CD14-positive monocyte (primary cell): Measurements from ENCODE around the gene SFTPB. TPM values are rescaled to one million over a fixed set of nuclear protein-coding genes. Genes with fewer than 3 reads are reported as not detected.

Experiments used
- DNase-seq, 3 donors: peaks; one replicate each; pipeline ENCODE4 v3.0.0-alpha.2; 2011 to 2022
- H2AFZ ChIP-seq: 2 replicates; pipeline ENCODE4 v1.6.0; 2012; ENCODE audit warnings: mild to moderate bottlenecking, low read depth, low read length, inconsistent platforms; ENCODE audit not compliant: insufficient read depth, poor library complexity, severe bottlenecking
- H3K27ac ChIP-seq, 2 donors: 1 replicate in 1 of 2; 2 replicates in 1 of 2; pipeline ENCODE4 v1.5.1; 2012 to 2013; ENCODE audit warnings: low read length in 2 of 2, control low read depth in 1 of 2, inconsistent platforms in 1 of 2, low read depth in 1 of 2, mild to moderate bottlenecking in 1 of 2
- H3K27me3 ChIP-seq, 2 donors: one replicate each; pipeline versions ENCODE4 v1.6.0 to v1.6.1; 2011 to 2013; ENCODE audit warnings: low read length in 2 of 2; ENCODE audit not compliant: control insufficient read depth in 2 of 2, insufficient read depth in 2 of 2
- H3K36me3 ChIP-seq, 2 donors: replicated peaks in 1 of 2; 1 replicate in 1 of 2; 2 replicates in 1 of 2; pipeline versions ENCODE4 v1.5.1 to v1.6.1; 2012 to 2013; ENCODE audit warnings: low read length in 2 of 2, control low read depth in 1 of 2, inconsistent platforms in 1 of 2, mild to moderate bottlenecking in 1 of 2; ENCODE audit not compliant: insufficient read depth in 2 of 2, control insufficient read depth in 1 of 2
- H3K4me1 ChIP-seq, 2 donors: 1 replicate in 1 of 2; 2 replicates in 1 of 2; pipeline versions ENCODE4 v1.5.1 to v1.6.1; 2012 to 2013; ENCODE audit warnings: low read length in 2 of 2, control low read depth in 1 of 2, inconsistent platforms in 1 of 2, mild to moderate bottlenecking in 1 of 2, moderate library complexity in 1 of 2; ENCODE audit not compliant: insufficient read depth in 2 of 2, control insufficient read depth in 1 of 2
- H3K4me2 ChIP-seq: replicated peaks from 2 replicates; pipeline ENCODE3; 2012; ENCODE audit warnings: low read length, moderate library complexity, mild to moderate bottlenecking; ENCODE audit not compliant: poor library complexity, severe bottlenecking; ENCODE audit errors: extremely low read depth
- H3K4me3 ChIP-seq, 3 experiments: fragments of 200-600 bp in 1 of 3; sonication (generic) in 1 of 3; replicated peaks in 1 of 3; 1 replicate in 2 of 3; 2 replicates in 1 of 3; pipeline ENCODE4 v1.5.1; 2011 to 2013; ENCODE audit warnings: low read length in 3 of 3, mild to moderate bottlenecking in 3 of 3, control low read depth in 2 of 3, low read depth in 2 of 3, inconsistent platforms in 1 of 3, moderate library complexity in 1 of 3
- H3K79me2 ChIP-seq: 2 replicates; pipeline ENCODE4 v1.6.0; 2012; ENCODE audit warnings: mild to moderate bottlenecking, control low read depth, inconsistent platforms, low read length, moderate library complexity; ENCODE audit not compliant: insufficient read depth
- H3K9ac ChIP-seq: 2 replicates; pipeline ENCODE4 v1.6.0; 2017; ENCODE audit warnings: low read length, mild to moderate bottlenecking; ENCODE audit not compliant: insufficient read depth, poor library complexity, severe bottlenecking
- H3K9me3 ChIP-seq, 2 donors: replicated peaks in 1 of 2; 1 replicate in 1 of 2; 2 replicates in 1 of 2; pipeline versions ENCODE4 v1.5.1 to v1.6.1; 2012 to 2013; ENCODE audit warnings: low read length in 2 of 2, control low read depth in 1 of 2; ENCODE audit not compliant: control insufficient read depth in 1 of 2, insufficient read depth in 1 of 2
- H4K20me1 ChIP-seq: 2 replicates; pipeline ENCODE4 v1.6.0; 2012; ENCODE audit warnings: mild to moderate bottlenecking, low read length, control low read depth, moderate library complexity; ENCODE audit not compliant: insufficient read depth
- H3K27ac Mint-ChIP-seq, 7 donors: one replicate each; pipeline ENCODE4 v1.8.0; 2020; ENCODE audit warnings: mild to moderate bottlenecking in 7 of 7, mixed read lengths in 7 of 7, moderate library complexity in 6 of 7, inconsistent platforms in 2 of 7
- H3K27me3 Mint-ChIP-seq, 3 donors: one replicate each; pipeline ENCODE4 v1.8.0; 2021 to 2022; ENCODE audit warnings: low read depth in 3 of 3, mild to moderate bottlenecking in 3 of 3, mixed read lengths in 3 of 3, moderate library complexity in 3 of 3, inconsistent platforms in 1 of 3
- H3K36me3 Mint-ChIP-seq, 2 donors: one replicate each; pipeline ENCODE4 v1.8.0; 2020; ENCODE audit warnings: mixed read lengths in 2 of 2, inconsistent platforms in 1 of 2, mild to moderate bottlenecking in 1 of 2
- H3K4me1 Mint-ChIP-seq: one replicate; pipeline ENCODE4 v1.8.0; 2020; ENCODE audit warnings: mild to moderate bottlenecking, mixed read lengths
- H3K4me3 Mint-ChIP-seq, 2 donors: one replicate each; pipeline ENCODE4 v1.8.0; 2020; ENCODE audit warnings: mild to moderate bottlenecking in 2 of 2, mixed read lengths in 2 of 2, moderate library complexity in 1 of 2
- H3K9me3 Mint-ChIP-seq, 7 donors: one replicate each; pipeline ENCODE4 v1.8.0; 2020 to 2022; ENCODE audit warnings: mixed read lengths in 7 of 7, mild to moderate bottlenecking in 6 of 7, moderate library complexity in 6 of 7, inconsistent platforms in 2 of 7
- CTCF ChIP-seq: fragments of 200-600 bp; IDR thresholded peaks from one replicate; pipeline ENCODE4 v1.8.0; 2022; ENCODE audit warnings: antibody characterized with exemption, mild to moderate bottlenecking
- WGBS: methylation state at CpG from one replicate; pipeline ENCODE4 v1.1.5; 2013; ENCODE audit warnings: missing lambda C conversion rate; ENCODE audit not compliant: insufficient coverage; 5-methylcytosine and 5-hydroxymethylcytosine counted together
- intact Hi-C, 2 donors: fragments of 100-400 bp; cut with micrococcal nuclease; formaldehyde crosslinking; loops; one replicate each; pipeline versions ENCODE4 v1.15.0 to v1.15.1; 2023
- polyA plus RNA-seq, 3 donors: library from polyadenylated mRNA; depleted of rRNA in 1 of 3; unstranded in 2 of 3; stranded (reverse) in 1 of 3; fragments of 300-500 nt in 2 of 3; fragments of >200 nt in 1 of 3; fragmentation: Illumina TruSeq in 2 of 3; gene quantifications; 1 replicate in 2 of 3; 2 replicates in 1 of 3; pipeline ENCODE4 v1.2.3, GENCODE V29; 2012 to 2021

Gene SFTPB
- polyA plus RNA-seq, 3 donors = 0.18 to 0.47 TPM; not detected in 1

GRCh38 chr2:85697096-85697495 lies 29.1 kb upstream of the SFTPB start:
- H3K9ac ChIP-seq = peak overlapping the region; percentile 33
- peak overlapping the region in 1 of 3 experiments; percentile 67 for H3K4me3 ChIP-seq
- peaks cover 0 to 8% (median 2%) of the 10 kb centered on the region in 3 donors for H3K27me3 Mint-ChIP-seq
- peaks cover 6% of the 10 kb centered on the region in 2 donors for H3K36me3 Mint-ChIP-seq
- no peaks in the 10 kb centered on the region for H4K20me1 ChIP-seq
- no peak for DNase-seq
- H3K4me3 Mint-ChIP-seq = peak overlapping the region in 1 of 2 donors; percentile 48
- H3K4me1 Mint-ChIP-seq = peaks cover 77% of the 10 kb centered on the region
- peak overlapping the region; percentile 20 to 91 for H3K27ac ChIP-seq
- H3K4me1 ChIP-seq = peaks cover 91 to 95% of the 10 kb centered on the region in 2 donors
- H3K79me2 ChIP-seq = peaks cover 12% of the 10 kb centered on the region
- H3K9me3 Mint-ChIP-seq = peaks cover 0 to 4% (median 0%) of the 10 kb centered on the region in 7 donors
- intact Hi-C loops = no loop called here
- WGBS = 93% methylated on average over 3 of the region's 3 CpGs
- H3K27me3 ChIP-seq = no peaks in the 10 kb centered on the region
- no peaks in the 10 kb centered on the region for H3K36me3 ChIP-seq
- no peaks in the 10 kb centered on the region for H3K9me3 ChIP-seq
- no peak for TF ChIP-seq CTCF
- H3K27ac Mint-ChIP-seq = peak overlapping the region in 4 of 7 donors; percentile 43 to 95 (median 81)
- H3K4me2 ChIP-seq = peak overlapping the region; percentile 75
- H2AFZ ChIP-seq = no peak overlapping the region

- no peak overlapping the region for H2AFZ ChIP-seq
- H3K79me2 ChIP-seq = peaks cover 12% of the 10 kb centered on the region
- peaks cover 80 to 84% of the 10 kb centered on the region in 2 donors for H3K4me1 ChIP-seq
- H3K9ac ChIP-seq = no peak overlapping the region
- TF ChIP-seq CTCF = no peak
- no peaks in the 10 kb centered on the region for H3K36me3 ChIP-seq
- Mint-ChIP-seq H3K27me3 (peaks cover 0 to 8% (median 2%) of the 10 kb centered on the region in 3 donors), H3K9me3 (peaks cover 0 to 3% (median 0%) of the 10 kb centered on the region in 7 donors), H3K27ac (peak overlapping the region in 6 of 7 donors; percentile 20 to 90 (median 64)), H3K4me1 (peaks cover 71% of the 10 kb centered on the region), H3K4me3 (peak overlapping the region; percentile 4 to 37), H3K36me3 (peaks cover 6% of the 10 kb centered on the region in 2 donors)
- H3K4me3 ChIP-seq = peak overlapping the region in 1 of 3 experiments; percentile 67
- DNase-seq = no peak
- no peaks in the 10 kb centered on the region for H4K20me1 ChIP-seq
- WGBS = 100% methylated on average over 10 of the region's 12 CpGs
- intact Hi-C loops = no loop called here
- peak overlapping the region; percentile 75 for H3K4me2 ChIP-seq
- no peaks in the 10 kb centered on the region for H3K27me3 ChIP-seq
- no peaks in the 10 kb centered on the region for H3K9me3 ChIP-seq
- H3K27ac ChIP-seq = peak overlapping the region; percentile 6 to 91
Measured at GRCh38 chr2:85695691-85696668, 28.0 kb upstream of the SFTPB start.
